ENCODE data around the gene VSIG1.

Gene VSIG1

DNA sequence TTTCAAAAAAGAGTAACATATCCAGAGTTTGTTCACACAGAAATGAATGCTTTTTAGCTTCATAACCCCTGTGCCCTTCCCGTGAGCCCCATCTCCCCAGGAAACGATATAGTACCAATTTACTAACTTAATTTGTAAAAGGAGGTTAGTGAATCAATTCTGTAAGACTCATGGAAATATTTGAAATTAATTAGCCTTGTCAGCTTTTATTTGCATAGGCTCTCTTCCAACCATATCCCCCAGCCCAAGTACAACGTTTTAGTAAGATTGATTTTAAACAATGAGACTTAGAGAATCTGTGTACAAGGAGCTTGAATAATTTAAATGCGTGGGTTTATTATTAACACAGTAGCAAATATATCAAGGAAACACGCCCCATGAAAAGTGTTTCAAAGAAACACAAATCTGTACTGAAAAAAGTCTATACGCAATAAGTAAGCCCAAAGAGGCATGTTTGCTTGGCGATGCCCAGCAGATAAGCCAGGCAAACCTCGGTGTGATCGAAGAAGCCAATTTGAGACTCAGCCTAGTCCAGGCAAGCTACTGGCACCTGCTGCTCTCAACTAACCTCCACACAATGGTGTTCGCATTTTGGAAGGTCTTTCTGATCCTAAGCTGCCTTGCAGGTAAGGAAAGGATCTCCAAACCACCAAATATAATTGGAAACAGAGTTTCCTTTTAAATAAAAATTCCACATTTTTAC lies at the start of gene VSIG1:
TSS of gene VSIG1 (plus strand) at position 512 of the 703 bp plus-strand sequence. CDS start at position 578, 66 bp downstream.
- Mint-ChIP-seq H3K27me3 (no peaks in the 10 kb centered on the region), H3K9me3 (no peaks in the 10 kb centered on the region), H3K4me1 (no peaks in the 10 kb centered on the region), H3K27ac (no peak within 1 kb of the TSS), H3K36me3 (no peaks in the 10 kb centered on the region), H3K4me3 (no peak within 1 kb of the TSS)
- no peak for DNase-seq
- CTCF ChIA-PET, result no interaction called here

DNA sequence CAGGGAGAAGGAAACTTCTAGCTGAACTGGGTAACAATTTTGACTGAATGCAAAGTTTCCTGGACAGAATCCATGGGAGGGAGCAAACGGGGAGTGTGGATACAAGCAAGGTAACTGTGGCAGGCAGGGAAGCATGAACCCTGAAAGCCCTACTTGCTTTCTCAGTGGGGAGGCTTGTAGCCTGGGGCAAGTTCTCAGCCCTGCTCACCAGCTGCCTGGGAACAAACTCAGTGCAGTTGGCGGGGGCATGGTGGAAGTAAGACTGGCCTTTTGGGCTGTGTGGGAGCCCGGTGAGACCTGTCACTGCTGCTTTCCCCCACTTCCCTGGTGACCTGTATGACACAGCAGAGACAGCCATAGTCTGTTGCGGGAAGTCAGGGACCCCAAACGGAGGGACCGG lies 48.7 kb upstream of the VSIG1 start:
- H3K9me3 Mint-ChIP-seq, result peaks cover 2% of the 10 kb centered on the region
- DNase-seq, result no peak
- H3K4me3 Mint-ChIP-seq, result no peak overlapping the region
- H3K27ac Mint-ChIP-seq, result no peak overlapping the region
- no peaks in the 10 kb centered on the region for H3K36me3 Mint-ChIP-seq
- H3K27me3 Mint-ChIP-seq, result peaks cover 7% of the 10 kb centered on the region
- CTCF ChIA-PET, result no interaction called here
- H3K4me1 Mint-ChIP-seq, result no peaks in the 10 kb centered on the region

DNA sequence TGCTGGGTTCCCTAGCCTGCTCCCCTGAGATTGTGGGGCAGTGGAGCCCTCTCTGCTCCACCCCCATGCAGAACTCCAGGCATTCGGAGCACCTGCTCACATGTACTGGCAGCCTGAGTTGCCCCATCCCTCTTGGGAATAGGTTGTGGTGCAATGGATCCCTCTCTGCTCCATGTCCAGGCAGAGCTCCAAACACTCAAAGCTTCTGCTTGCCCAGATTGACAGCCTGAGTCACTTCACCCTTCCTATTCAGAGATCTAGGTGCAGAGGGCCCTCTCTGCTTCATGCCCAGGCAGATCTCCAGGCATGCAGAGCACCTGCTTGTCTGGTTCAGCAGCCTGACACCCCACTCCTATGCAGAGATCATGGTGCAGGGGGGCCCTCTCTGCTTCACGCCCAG lies 44.1 kb upstream of the VSIG1 start:
- no peak overlapping the region for H3K27ac Mint-ChIP-seq
- DNase-seq, result no peak
- H3K9me3 Mint-ChIP-seq, result peaks cover 2% of the 10 kb centered on the region
- peaks cover 9% of the 10 kb centered on the region for H3K27me3 Mint-ChIP-seq
- CTCF ChIA-PET, result interaction anchor here (1.0 to 1.3 kb wide), 2 partner anchors 20 to 59 kb away, joined by 3 read pairs; no protein-coding TSS in a partner anchor
- H3K4me3 Mint-ChIP-seq, result no peak overlapping the region
- peaks cover 4% of the 10 kb centered on the region for H3K4me1 Mint-ChIP-seq
- no peaks in the 10 kb centered on the region for H3K36me3 Mint-ChIP-seq

DNA sequence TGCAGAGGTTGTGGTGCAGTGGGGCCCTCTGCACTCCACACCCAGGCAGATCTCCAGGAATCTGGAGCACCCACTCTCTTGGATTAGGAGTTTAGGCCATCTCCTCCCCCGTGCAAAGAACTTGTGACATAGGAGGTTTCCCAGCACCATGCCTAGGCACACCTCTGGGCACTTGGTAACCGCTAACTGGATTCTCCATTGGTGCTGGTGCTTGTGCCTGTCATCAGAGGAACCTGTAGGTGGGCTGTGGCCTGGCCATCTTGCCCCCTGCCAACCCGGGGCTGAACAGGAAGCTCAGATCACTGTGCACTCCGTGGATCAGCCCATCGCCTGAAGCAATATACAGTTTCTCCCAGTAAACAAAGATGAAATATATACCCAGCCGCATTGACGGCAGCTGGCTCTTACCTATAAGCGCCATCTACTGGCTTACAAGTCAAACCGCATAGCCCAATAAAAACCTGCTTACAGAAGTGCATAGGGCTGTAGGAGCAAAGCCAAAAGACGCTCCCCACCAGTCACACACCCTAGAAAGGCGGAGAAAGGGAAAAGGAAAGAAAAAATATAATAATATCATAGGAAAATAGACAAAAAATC lies 43.5 kb upstream of the VSIG1 start:
- Mint-ChIP-seq H3K27ac (no peak overlapping the region), H3K36me3 (no peaks in the 10 kb centered on the region), H3K4me3 (no peak overlapping the region), H3K9me3 (peaks cover 2% of the 10 kb centered on the region), H3K27me3 (peaks cover 6% of the 10 kb centered on the region), H3K4me1 (peaks cover 4% of the 10 kb centered on the region)
- DNase-seq, result peak; percentile 43
- CTCF ChIA-PET, result interaction anchor here (0.9 to 1.3 kb wide), 2 partner anchors 20 to 451 kb away, joined by 3 read pairs; no protein-coding TSS in a partner anchor

DNA sequence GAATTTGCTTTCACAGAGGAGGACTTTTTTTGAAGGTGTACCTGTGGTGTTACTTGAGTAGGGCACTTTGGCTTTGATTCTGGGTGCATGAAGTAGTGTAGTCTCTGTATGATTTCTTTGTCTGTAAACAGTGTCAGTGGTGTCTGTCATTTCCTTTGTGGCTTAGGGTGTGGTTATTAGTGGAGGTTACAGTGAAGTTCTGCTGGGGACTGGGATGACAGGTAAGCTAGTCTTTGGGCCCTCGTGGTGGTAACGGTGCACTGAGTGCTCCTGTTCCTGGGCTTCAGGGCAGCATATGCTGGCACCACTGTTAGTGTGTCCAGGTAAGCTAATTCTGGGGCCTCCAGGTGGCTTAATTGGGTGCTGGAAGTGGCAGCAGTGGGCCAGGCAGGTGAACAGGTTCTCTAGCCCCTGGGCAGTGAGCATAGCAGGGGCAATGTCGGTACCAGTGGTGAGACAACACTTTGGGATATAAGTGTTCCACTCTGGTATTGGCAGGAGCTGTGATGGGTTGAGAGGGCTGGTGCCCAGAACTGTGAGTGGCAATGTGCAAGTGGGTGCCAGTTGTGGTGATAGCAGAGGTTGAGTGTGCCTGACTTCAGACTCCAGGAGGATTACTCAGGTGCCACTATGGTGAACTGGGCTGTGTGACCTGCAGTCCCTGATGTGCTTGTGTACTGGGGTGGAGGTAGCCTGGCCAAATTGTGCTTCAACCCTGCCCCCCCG lies 26.0 kb upstream of the VSIG1 start:
- DNase-seq, result peak; percentile 56
- Mint-ChIP-seq H3K36me3 (peaks cover 7% of the 10 kb centered on the region), H3K4me1 (peaks cover 60% of the 10 kb centered on the region), H3K27ac (peak overlapping the region; percentile 94), H3K27me3 (no peaks in the 10 kb centered on the region), H3K9me3 (peaks cover 14% of the 10 kb centered on the region), H3K4me3 (peak overlapping the region; percentile 78)
- CTCF ChIA-PET, result no interaction called here

DNA sequence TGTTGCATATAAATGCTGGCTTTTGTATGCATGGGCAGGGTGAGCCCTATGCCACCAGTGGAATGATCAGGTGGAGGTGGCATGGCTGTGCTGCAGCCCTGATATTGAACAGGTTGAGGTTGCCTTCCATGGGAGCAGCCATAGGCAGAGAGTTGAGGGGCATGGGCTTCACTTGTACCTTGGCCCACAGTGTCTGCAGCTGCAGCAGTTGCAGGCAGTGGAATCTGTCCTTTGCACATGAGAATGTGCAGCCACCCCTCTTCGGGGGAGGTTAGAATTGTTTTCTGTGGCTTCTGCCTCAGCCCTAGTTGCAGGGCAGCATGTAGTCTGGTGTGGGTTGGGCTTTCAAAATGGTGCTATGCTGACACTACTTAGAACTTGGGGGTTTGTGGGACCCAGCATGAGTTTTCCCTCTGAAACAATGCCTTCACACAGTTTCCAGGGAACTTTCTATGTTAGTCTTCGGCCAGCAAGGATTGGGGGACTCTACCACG lies 25.4 kb upstream of the VSIG1 start:
- peak; percentile 23 for DNase-seq
- H3K27ac Mint-ChIP-seq, result peak overlapping the region; percentile 94
- peak overlapping the region; percentile 78 for H3K4me3 Mint-ChIP-seq
- no peaks in the 10 kb centered on the region for H3K27me3 Mint-ChIP-seq
- CTCF ChIA-PET, result no interaction called here
- peaks cover 9% of the 10 kb centered on the region for H3K36me3 Mint-ChIP-seq
- H3K4me1 Mint-ChIP-seq, result peaks cover 60% of the 10 kb centered on the region
- peaks cover 8% of the 10 kb centered on the region for H3K9me3 Mint-ChIP-seq

DNA sequence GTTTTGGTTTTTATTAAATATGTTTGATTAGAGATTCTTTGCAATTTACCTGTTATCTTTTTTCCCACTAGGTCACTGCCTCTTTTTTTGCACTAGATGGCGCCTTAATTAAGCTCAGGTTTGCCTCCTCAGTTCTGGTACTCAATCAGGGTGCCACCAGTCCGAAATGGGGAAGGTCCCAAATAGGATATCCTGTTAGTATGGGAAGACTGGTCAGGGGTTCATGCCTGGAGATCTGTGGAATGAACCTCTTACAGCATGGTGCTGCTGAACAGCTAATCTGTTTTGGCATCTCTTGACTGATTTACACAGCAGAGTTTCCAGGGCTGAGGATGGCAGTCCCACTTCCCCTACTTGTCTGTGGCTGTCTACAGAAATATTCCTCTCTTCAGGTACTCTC lies 24.2 kb upstream of the VSIG1 start:
- Mint-ChIP-seq H3K36me3 (peaks cover 10% of the 10 kb centered on the region), H3K4me3 (peak overlapping the region; percentile 60), H3K27ac (peak overlapping the region; percentile 73), H3K4me1 (peaks cover 60% of the 10 kb centered on the region), H3K9me3 (peaks cover 5% of the 10 kb centered on the region), H3K27me3 (no peaks in the 10 kb centered on the region)
- CTCF ChIA-PET, result interaction anchor here (0.5 to 1.7 kb wide), 6 partner anchors 12 to 563 kb away, joined by 3 to 8 read pairs (median 3); no protein-coding TSS in a partner anchor
- no peak for DNase-seq

DNA sequence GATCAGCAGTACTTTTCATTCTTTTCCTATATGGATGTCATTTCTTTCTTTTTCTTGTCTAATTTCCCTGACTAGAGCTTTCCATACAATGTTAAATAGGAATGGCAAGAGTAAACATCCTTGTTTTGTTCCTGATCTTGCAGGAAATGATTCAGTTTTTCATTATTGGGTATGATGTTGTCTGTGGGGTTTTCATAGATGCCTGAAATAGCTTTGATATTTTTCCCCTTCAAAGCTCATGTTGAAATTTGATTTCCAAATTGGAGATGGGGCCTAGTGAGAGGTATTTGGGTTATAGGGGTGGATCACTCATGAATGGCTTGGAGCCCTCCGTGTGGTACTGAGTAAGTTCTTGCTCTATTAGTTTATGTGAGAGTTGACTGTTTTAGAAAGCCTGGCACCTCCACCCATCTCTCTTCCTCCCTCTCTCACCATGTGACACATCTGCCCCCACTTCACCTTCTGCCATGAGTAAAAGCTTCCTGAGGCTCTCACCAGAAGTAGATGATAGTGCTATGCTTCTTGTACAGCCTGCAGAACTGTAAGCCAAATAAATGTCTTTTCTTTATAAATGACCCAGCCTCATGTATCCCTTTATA lies 22.3 kb upstream of the VSIG1 start:
- H3K27ac Mint-ChIP-seq, result no peak overlapping the region
- H3K4me1 Mint-ChIP-seq, result peaks cover 61% of the 10 kb centered on the region
- CTCF ChIA-PET, result interaction anchor here (0.6 to 0.9 kb wide), 2 partner anchors 43 to 48 kb away, joined by 3 read pairs; no protein-coding TSS in a partner anchor
- no peak overlapping the region for H3K4me3 Mint-ChIP-seq
- DNase-seq, result no peak
- peaks cover 8% of the 10 kb centered on the region for H3K36me3 Mint-ChIP-seq
- no peaks in the 10 kb centered on the region for H3K27me3 Mint-ChIP-seq
- peaks cover 5% of the 10 kb centered on the region for H3K9me3 Mint-ChIP-seq

DNA sequence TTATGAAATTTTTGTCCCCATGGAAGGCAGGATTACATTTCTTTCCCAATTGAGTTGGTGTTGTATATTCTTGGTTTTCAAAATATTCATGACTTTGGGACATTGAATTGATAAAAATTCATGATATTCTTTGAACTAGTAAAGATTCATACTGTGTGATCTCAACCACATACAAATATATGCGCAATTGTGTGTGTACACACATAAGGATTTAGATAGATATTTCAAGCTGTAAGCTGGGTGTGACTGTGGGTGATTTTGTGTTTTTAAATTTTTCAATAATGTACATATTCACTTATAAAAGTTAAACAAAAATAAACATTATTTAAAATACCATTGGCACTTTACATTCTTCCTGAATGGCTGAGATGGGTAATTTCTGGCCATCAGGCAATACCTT lies 19.5 kb upstream of the VSIG1 start:
- Mint-ChIP-seq H3K36me3 (peaks cover 8% of the 10 kb centered on the region), H3K9me3 (peaks cover 5% of the 10 kb centered on the region), H3K27me3 (no peaks in the 10 kb centered on the region), H3K4me1 (peaks cover 35% of the 10 kb centered on the region), H3K4me3 (no peak overlapping the region), H3K27ac (no peak overlapping the region)
- DNase-seq, result no peak
- CTCF ChIA-PET, result no interaction called here

DNA sequence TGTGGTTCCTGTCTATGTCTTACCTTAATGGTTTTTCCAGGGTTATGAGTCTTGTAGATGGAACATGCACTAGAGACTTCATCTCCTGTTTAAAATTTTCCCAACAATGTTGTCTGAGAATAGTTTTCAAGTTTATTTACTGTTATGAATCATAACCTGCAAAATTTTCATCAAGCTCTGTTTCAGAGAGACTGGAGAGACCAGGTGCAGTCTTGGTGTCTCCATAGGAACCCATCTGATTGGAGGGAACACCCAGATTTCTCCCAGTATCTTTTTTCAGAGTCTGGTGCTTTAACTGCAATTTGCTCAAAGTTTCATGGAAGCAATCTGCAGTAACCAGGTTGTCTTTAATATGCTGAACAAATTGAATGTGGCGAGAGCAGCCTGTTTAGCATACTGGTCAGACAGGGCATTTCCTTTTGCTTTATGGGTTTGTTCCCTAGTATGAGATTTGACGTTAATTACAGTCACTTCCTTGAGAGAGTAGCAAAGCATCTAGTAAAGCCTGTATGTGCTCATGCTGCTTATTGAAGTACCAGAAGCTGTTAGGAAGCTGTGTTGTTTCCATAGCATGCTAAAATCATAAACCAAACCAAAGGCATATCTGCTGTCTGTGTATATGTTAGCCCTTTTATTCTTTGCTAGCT lies 18.8 kb upstream of the VSIG1 start:
- no peak for DNase-seq
- peaks cover 5% of the 10 kb centered on the region for H3K9me3 Mint-ChIP-seq

DNA sequence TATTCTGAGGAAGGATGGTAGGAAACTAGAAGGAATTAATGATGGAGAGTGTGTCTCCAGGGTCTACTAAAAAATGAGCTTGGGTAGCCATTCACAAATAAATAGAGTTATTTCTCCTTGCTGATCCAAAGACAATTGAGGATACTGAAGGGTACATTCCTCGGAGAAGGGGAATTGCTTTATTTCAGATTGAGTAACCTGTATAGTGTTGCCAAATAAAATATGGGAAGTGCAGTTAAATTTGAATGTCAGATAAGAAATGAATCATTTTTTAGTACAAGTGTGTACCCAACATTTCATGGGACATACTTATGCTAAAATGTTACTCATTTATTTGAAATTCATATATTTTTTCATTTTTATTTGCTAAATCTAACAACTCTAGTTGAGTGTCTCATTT lies 16.0 kb upstream of the VSIG1 start:
- CTCF ChIA-PET, result no interaction called here
- Mint-ChIP-seq H3K4me1 (peaks cover 8% of the 10 kb centered on the region), H3K27me3 (no peaks in the 10 kb centered on the region), H3K9me3 (no peaks in the 10 kb centered on the region), H3K36me3 (peaks cover 3% of the 10 kb centered on the region), H3K4me3 (no peak overlapping the region), H3K27ac (no peak overlapping the region)
- no peak for DNase-seq

More for the DNA sequence above, 18.8 kb upstream of the VSIG1 start:
- Mint-ChIP-seq H3K4me1 (peaks cover 28% of the 10 kb centered on the region), H3K36me3 (peaks cover 8% of the 10 kb centered on the region), H3K4me3 (no peak overlapping the region), H3K27me3 (no peaks in the 10 kb centered on the region), H3K27ac (no peak overlapping the region)
- CTCF ChIA-PET, result no interaction called here

DNA sequence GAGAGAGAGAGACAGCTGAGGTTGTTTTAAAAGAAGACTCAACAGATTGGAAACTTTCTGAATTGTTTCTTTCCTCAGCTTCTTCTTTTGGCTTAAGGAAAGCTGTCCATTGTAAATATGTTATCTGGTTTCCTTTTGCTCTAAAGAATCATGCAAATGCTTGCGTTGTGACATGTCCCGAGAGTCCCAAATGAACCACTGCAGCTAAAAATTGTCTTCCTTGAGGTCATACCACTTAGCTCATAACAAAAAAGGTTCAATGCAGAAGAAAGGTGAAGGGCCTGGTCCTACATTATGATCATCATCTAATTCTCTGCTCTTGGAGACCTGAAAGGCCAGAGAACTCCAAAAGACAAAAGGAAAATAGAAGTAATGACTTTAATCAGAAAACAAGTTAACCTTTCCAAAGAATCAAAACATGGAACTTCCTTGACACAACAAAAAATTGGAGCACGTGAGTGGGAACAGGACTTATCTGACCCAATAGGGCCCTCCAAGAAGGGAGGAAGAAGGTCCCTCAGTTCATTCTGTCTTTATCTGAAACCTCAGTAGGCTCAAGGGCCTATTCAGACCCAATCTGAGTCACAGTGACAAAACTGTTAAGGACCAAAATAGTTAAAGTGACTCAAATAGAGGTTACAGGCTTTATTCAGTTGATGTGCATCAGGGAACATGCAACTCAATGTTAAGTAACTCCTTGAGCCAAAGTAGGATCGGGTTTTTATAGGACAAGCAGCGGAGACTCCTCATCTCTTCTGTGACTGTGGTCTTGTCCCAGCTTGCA lies 14.7 kb upstream of the VSIG1 start:
- Mint-ChIP-seq H3K4me1 (peaks cover 8% of the 10 kb centered on the region), H3K4me3 (no peak overlapping the region), H3K27ac (no peak overlapping the region), H3K27me3 (no peaks in the 10 kb centered on the region), H3K36me3 (no peaks in the 10 kb centered on the region), H3K9me3 (no peaks in the 10 kb centered on the region)
- CTCF ChIA-PET, result no interaction called here
- DNase-seq, result no peak

DNA sequence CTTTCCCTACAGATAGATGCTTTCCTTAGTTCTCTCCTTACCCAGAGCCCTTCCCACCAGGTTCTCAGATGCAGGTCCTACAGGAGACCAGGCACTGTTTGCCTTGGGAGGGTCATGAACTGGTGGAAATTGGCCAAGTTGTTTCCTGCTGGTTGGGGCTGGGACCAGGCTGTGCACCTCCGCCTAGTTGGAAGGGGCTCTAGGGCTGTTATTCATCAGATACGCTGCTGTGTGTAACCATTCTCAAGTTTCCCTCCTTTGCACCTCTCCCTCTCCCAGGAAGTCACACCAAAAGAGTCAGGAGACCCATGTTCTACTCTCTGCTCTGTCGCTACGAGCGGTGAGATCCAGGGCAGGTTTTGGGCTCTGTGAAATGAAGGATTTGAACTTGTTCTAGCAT lies 11.9 kb upstream of the VSIG1 start:
- Mint-ChIP-seq H3K9me3 (no peaks in the 10 kb centered on the region), H3K27me3 (no peaks in the 10 kb centered on the region), H3K36me3 (no peaks in the 10 kb centered on the region), H3K4me3 (no peak overlapping the region), H3K27ac (no peak overlapping the region), H3K4me1 (no peaks in the 10 kb centered on the region)
- CTCF ChIA-PET, result no interaction called here
- no peak for DNase-seq

Data from activated naive CD4-positive, alpha-beta T cell treated with anti-CD3 and anti-CD28 coated beads, Interleukin-2, amount 10 ng/mL, durations not matched to agents 7 days and 5 days (primary cell).